H9 (cell line): ENCODE measurements around the gene TMEM141. TPM values are rescaled to one million over a fixed set of nuclear protein-coding genes. Genes with fewer than 3 reads are reported as not detected.
A peak's percentile ranks its signal among the peaks of the same experiment; 100 is the strongest.
"Not testable (repeated sequence)": the region's sequence is repeated elsewhere in the genome, so short reads cannot be mapped to it uniquely, and the experiment has no call there.

ENCODE experiments used
- DNase-seq: peaks from one replicate; pipeline ENCODE4 v3.0.0-alpha.2; 2017
- H2AFZ ChIP-seq: one replicate; pipeline ENCODE4 v1.6.1; 2013; ENCODE audit warnings: mild to moderate bottlenecking, low read length, control low read depth, moderate library complexity
- H2AK5ac ChIP-seq: 2 replicates; pipeline ENCODE4 v1.6.1; 2013; ENCODE audit warnings: low read length, control low read depth, mixed read lengths; ENCODE audit not compliant: insufficient read length
- H2BK120ac ChIP-seq: one replicate; pipeline ENCODE4 v1.6.1; 2013; ENCODE audit warnings: low read depth, mild to moderate bottlenecking, low read length, control low read depth, inconsistent platforms; ENCODE audit not compliant: poor library complexity, severe bottlenecking
- H2BK12ac ChIP-seq: 2 replicates; pipeline ENCODE4 v1.6.1; 2013; ENCODE audit warnings: low read length, control low read depth, mixed read lengths, low read depth; ENCODE audit not compliant: insufficient read length
- H2BK15ac ChIP-seq: 2 replicates; pipeline ENCODE4 v1.6.1; 2013; ENCODE audit warnings: low read depth, low read length, control low read depth
- H2BK20ac ChIP-seq: one replicate; pipeline ENCODE4 v1.6.1; 2013; ENCODE audit warnings: low read depth, mild to moderate bottlenecking, low read length, control low read depth, inconsistent platforms; ENCODE audit not compliant: poor library complexity, severe bottlenecking
- H2BK5ac ChIP-seq: 2 replicates; pipeline ENCODE4 v1.6.1; 2013; ENCODE audit warnings: low read length, control low read depth, mixed read lengths; ENCODE audit not compliant: insufficient read length
- H3K14ac ChIP-seq: 2 replicates; pipeline ENCODE4 v1.6.1; 2013; ENCODE audit warnings: low read length, control low read depth; ENCODE audit not compliant: insufficient read depth
- H3K18ac ChIP-seq: 2 replicates; pipeline ENCODE4 v1.6.1; 2013; ENCODE audit warnings: low read depth, mild to moderate bottlenecking, mixed read lengths, low read length, control low read depth; ENCODE audit not compliant: insufficient read length
- H3K23ac ChIP-seq: 2 replicates; pipeline ENCODE4 v1.6.1; 2013; ENCODE audit warnings: low read length, control low read depth, mixed read lengths, low read depth; ENCODE audit not compliant: insufficient read length
- H3K23me2 ChIP-seq: 2 replicates; pipeline ENCODE4 v1.6.1; 2013; ENCODE audit warnings: low read depth, mild to moderate bottlenecking, mixed read lengths, low read length, control low read depth; ENCODE audit not compliant: insufficient read length, poor library complexity, severe bottlenecking
- H3K27ac ChIP-seq: 2 replicates; pipeline ENCODE4 v1.5.1; 2013; ENCODE audit warnings: low read length, control low read depth, mixed read lengths, low read depth; ENCODE audit not compliant: insufficient read length
- H3K27me3 ChIP-seq: 2 replicates; pipeline ENCODE4 v1.6.1; 2013; ENCODE audit warnings: low read length, control low read depth, inconsistent platforms; ENCODE audit not compliant: insufficient read depth
- H3K4ac ChIP-seq: 2 replicates; pipeline ENCODE4 v1.6.1; 2013; ENCODE audit warnings: low read depth, mild to moderate bottlenecking, control low read depth, inconsistent platforms, low read length, moderate library complexity
- H3K4me1 ChIP-seq: 2 replicates; pipeline ENCODE4 v1.6.1; 2013; ENCODE audit warnings: low read length, control low read depth, inconsistent platforms; ENCODE audit not compliant: insufficient read depth
- H3K4me2 ChIP-seq: 2 replicates; pipeline ENCODE4 v1.6.1; 2013; ENCODE audit warnings: low read length, control low read depth, mixed read lengths; ENCODE audit not compliant: insufficient read length, insufficient read depth
- H3K56ac ChIP-seq: 2 replicates; pipeline ENCODE4 v1.6.1; 2013; ENCODE audit warnings: low read depth, mild to moderate bottlenecking, mixed read lengths, low read length, control low read depth; ENCODE audit not compliant: insufficient read length
- H3K79me1 ChIP-seq: 2 replicates; pipeline ENCODE4 v1.6.1; 2013; ENCODE audit warnings: low read depth, mild to moderate bottlenecking, moderate library complexity, low read length, control low read depth, inconsistent platforms; ENCODE audit not compliant: insufficient read depth, poor library complexity, severe bottlenecking
- H3K79me2 ChIP-seq: 2 replicates; pipeline ENCODE4 v1.6.1; 2013; ENCODE audit warnings: low read length, control low read depth, inconsistent platforms; ENCODE audit not compliant: insufficient read depth
- H3K9ac ChIP-seq: 2 replicates; pipeline ENCODE4 v1.6.1; 2013; ENCODE audit warnings: low read length, control low read depth, mixed read lengths; ENCODE audit not compliant: insufficient read length; ENCODE audit errors: extremely low read depth
- H3K9me3 ChIP-seq: one replicate; pipeline ENCODE4 v1.6.1; 2013; ENCODE audit warnings: low read depth, low read length, inconsistent platforms; ENCODE audit not compliant: control insufficient read depth
- H3T11ph ChIP-seq: one replicate; pipeline ENCODE4 v1.6.1; 2013; ENCODE audit warnings: mild to moderate bottlenecking, low read length, control low read depth, inconsistent platforms
- H4K20me1 ChIP-seq: one replicate; pipeline ENCODE4 v1.6.1; 2013; ENCODE audit not compliant: control insufficient read depth, insufficient read length, insufficient read depth
- H4K5ac ChIP-seq: 2 replicates; pipeline ENCODE4 v1.6.1; 2013; ENCODE audit warnings: low read depth, mild to moderate bottlenecking, mixed read lengths, low read length, control low read depth; ENCODE audit not compliant: insufficient read length
- H4K8ac ChIP-seq: replicated peaks from 2 replicates; pipeline ENCODE4 v1.6.1; 2013; ENCODE audit warnings: low read length, control low read depth, mixed read lengths, low read depth; ENCODE audit not compliant: insufficient read length
- H4K91ac ChIP-seq: 2 replicates; pipeline ENCODE4 v1.6.1; 2013; ENCODE audit warnings: low read depth, mild to moderate bottlenecking, moderate library complexity, mixed read lengths, low read length, control low read depth; ENCODE audit not compliant: insufficient read length
- H3K27ac Mint-ChIP-seq, 3 experiments: 2 replicates in 2 of 3; 3 replicates in 1 of 3; pipeline ENCODE4 v1.8.0; 2020 to 2021; ENCODE audit warnings: mixed read lengths in 3 of 3, mild to moderate bottlenecking in 1 of 3, moderate library complexity in 1 of 3
- H3K27me3 Mint-ChIP-seq: 2 replicates; pipeline ENCODE4 v1.8.0; 2021; ENCODE audit warnings: low read depth, mild to moderate bottlenecking, moderate library complexity, mixed read lengths
- H3K36me3 Mint-ChIP-seq, 3 experiments: 2 replicates in 2 of 3; 3 replicates in 1 of 3; pipeline ENCODE4 v1.8.0; 2020 to 2021; ENCODE audit warnings: low read depth in 3 of 3, mixed read lengths in 3 of 3; ENCODE audit not compliant: insufficient read depth in 1 of 3
- H3K4me1 Mint-ChIP-seq, 2 experiments: 2 replicates each; pipeline ENCODE4 v1.8.0; 2020; ENCODE audit warnings: mixed read lengths in 2 of 2
- H3K4me3 Mint-ChIP-seq, 2 experiments: 2 replicates in 1 of 2; 3 replicates in 1 of 2; pipeline ENCODE4 v1.8.0; 2020 to 2021; ENCODE audit warnings: mild to moderate bottlenecking in 2 of 2, mixed read lengths in 2 of 2, moderate library complexity in 1 of 2
- H3K9me3 Mint-ChIP-seq, 2 experiments: 2 replicates in 1 of 2; 3 replicates in 1 of 2; pipeline ENCODE4 v1.8.0; 2020; ENCODE audit warnings: mild to moderate bottlenecking in 2 of 2, mixed read lengths in 2 of 2, moderate library complexity in 1 of 2
- CTCF ChIP-seq: fragments of 200-600 bp; sonication (generic); conservative IDR thresholded peaks from 3 replicates; pipeline ENCODE4 v1.8.0; 2021; ENCODE audit warnings: antibody characterized with exemption, mild to moderate bottlenecking
- WGBS: extraction: QIAGEN DNeasy Blood & Tissue Kit; methylation state at CpG from one replicate; pipeline ENCODE4 v1.1.7; 2013; ENCODE audit warnings: missing lambda C conversion rate, low lambda C conversion rate, mixed read lengths; ENCODE audit not compliant: insufficient read length; ENCODE audit errors: extremely low coverage; 5-methylcytosine and 5-hydroxymethylcytosine counted together
- total RNA-seq: library from RNA; stranded (reverse); gene quantifications from 2 replicates; pipeline ENCODE4 v1.2.1, GENCODE V29; 2021

Gene TMEM141
- total RNA-seq, 1 experiment from 2014 or later, result 55.2 TPM

DNA sequence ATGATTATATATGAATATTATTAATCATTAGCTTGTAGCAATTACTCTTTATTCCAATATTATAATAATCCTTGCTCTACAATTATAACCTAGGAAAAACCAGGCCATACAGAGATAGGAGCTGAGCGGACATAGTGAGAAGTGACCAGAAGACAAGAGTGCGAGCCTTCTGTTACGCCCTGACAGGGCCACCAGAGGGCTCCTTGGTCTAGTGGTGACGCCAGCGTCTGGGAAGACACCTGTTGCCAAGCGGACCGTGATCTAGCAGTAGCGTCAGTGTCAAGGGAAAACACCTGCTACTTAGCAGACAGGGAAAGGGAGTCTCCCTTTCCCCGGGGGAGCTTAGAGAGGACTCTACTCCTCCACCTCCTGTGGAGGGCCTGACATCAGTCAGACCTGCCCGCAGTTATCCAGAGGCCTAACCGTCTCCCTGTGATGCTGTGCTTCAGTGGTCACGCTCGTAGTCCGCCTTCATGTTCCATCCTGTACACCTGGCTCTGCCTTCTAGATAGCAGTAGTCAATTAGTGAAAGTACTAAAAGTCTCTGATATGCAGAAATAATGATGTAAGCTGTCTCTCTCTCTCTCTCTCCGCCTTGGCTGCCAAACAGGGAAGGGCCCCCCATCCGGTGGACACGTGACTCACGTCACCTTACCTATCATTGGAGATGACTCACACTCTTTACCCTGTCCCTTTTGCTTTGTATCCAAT, 24.6 kb upstream of the TMEM141 start:
- not testable (repeated sequence) for H2BK12ac ChIP-seq, H3K4me1 ChIP-seq, H3K36me3 Mint-ChIP-seq, H3K9me3 Mint-ChIP-seq, H3K4me3 Mint-ChIP-seq, H2AK5ac ChIP-seq, H3K14ac ChIP-seq, H3K79me1 ChIP-seq, H2AFZ ChIP-seq, H2BK20ac ChIP-seq, H3K23ac ChIP-seq, H2BK120ac ChIP-seq, H3K23me2 ChIP-seq, H3K4me2 ChIP-seq, H3K56ac ChIP-seq, H4K5ac ChIP-seq, H2BK15ac ChIP-seq, H3K27me3 ChIP-seq, H3K18ac ChIP-seq, H3K9me3 ChIP-seq, H3T11ph ChIP-seq, H3K4ac ChIP-seq, H4K91ac ChIP-seq, H3K9ac ChIP-seq, H3K27ac ChIP-seq, H2BK5ac ChIP-seq, H3K27ac Mint-ChIP-seq, H4K8ac ChIP-seq, H3K79me2 ChIP-seq, H4K20me1 ChIP-seq
- peaks cover 11 to 17% of the 10 kb centered on the region in 2 experiments for H3K4me1 Mint-ChIP-seq
- peaks cover 22% of the 10 kb centered on the region for H3K27me3 Mint-ChIP-seq
- WGBS, result no CpG with 5 or more reads among the region's 18 CpGs
- peak; percentile 74 for TF ChIP-seq CTCF
- peak; percentile 84 for DNase-seq
